ENCODE results near the gene DPP3. TPM values are rescaled to one million over a fixed set of nuclear protein-coding genes. Genes with fewer than 3 reads are reported as not detected.

Gene DPP3
- total RNA-seq, 4 donors from 2014 or later = 17.8 to 33.3 (median 20.2) TPM

DNA sequence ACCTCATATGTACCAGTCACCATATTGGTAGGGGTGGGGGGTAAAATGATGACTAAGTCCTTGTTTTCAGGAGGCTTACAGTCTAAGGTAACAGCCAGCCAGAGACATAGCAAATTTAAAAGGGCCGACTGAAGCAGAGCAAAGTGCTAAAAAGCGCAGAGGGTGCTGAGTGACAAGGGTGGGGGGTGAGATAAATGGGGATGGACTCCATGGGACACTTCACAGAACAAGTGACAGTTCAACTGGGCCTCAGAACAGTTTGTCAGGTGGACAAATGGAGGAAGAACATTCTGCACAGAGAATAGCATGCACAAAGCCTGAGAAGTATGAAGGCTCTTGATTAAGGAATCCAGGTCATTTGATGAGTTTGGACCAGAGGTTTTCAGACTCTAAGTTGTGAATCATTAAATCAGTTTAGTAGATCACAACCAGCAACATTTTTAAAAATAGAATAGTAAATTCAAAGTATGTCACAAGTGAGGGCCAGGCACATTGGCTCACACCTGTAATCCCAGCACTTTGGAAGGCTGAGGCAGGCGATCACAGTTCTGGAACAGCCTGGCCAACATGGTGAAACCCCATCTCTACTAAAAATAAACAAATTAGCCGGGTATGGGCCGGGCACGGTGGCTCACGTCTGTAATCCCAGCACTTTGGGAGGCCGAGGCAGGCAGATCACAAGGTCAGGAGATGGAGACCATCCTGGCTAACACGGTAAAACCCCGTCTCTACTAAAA, 44.2 kb downstream of the DPP3 start:
- no peak for DNase-seq (ENCODE audit: extremely low spot score)
- no peak overlapping the region for H3K4me3 ChIP-seq
- peaks cover 0 to 4% (median 0%) of the 10 kb centered on the region in 4 donors for H3K4me1 ChIP-seq
- no peaks in the 10 kb centered on the region for H3K9me3 ChIP-seq
- no peaks in the 10 kb centered on the region for H3K27me3 ChIP-seq
- H3K27ac ChIP-seq (replicated peaks in 1 of 4) = no peak overlapping the region
- WGBS = 85% methylated on average over 10 of the region's 10 CpGs
- TF ChIP-seq POLR2AphosphoS5 (IDR thresholded peaks at IDR 0.05) (no peak), POLR2A (IDR thresholded peaks at IDR 0.05; ENCODE audit: low read depth) (no peak), EP300 (IDR thresholded peaks at IDR 0.05) (no peak)
- TF ChIP-seq, protein P1, sequence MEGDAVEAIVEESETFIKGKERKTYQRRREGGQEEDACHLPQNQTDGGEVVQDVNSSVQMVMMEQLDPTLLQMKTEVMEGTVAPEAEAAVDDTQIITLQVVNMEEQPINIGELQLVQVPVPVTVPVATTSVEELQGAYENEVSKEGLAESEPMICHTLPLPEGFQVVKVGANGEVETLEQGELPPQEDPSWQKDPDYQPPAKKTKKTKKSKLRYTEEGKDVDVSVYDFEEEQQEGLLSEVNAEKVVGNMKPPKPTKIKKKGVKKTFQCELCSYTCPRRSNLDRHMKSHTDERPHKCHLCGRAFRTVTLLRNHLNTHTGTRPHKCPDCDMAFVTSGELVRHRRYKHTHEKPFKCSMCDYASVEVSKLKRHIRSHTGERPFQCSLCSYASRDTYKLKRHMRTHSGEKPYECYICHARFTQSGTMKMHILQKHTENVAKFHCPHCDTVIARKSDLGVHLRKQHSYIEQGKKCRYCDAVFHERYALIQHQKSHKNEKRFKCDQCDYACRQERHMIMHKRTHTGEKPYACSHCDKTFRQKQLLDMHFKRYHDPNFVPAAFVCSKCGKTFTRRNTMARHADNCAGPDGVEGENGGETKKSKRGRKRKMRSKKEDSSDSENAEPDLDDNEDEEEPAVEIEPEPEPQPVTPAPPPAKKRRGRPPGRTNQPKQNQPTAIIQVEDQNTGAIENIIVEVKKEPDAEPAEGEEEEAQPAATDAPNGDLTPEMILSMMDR (IDR thresholded peaks at IDR 0.05) = no peak
- intact Hi-C loops (cut with DNase I) = no loop called here
- peaks cover 46 to 85% (median 70%) of the 10 kb centered on the region in 4 donors for H3K36me3 ChIP-seq

DNA sequence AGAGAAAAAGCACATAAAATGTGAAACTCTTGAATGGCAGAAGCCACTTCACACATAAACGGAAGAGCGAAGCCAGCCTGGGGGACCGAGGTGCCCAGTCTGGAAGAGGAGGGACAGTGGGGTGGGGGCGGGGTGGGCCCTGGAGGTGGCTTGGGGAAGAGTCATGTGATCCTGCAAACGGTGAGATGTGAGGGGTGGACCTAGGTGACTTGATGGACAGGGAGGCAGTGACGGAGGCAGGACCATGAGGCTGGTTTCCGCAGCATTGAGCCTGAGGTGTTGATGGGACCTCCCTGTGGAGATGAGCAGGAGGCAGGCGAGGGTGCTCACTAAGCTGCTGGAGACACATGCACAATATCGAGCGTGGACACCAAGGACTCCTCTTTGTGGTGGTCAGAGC, 48.8 kb downstream of the DPP3 start:
- 75% methylated on average over 10 of the region's 10 CpGs for WGBS

DNA sequence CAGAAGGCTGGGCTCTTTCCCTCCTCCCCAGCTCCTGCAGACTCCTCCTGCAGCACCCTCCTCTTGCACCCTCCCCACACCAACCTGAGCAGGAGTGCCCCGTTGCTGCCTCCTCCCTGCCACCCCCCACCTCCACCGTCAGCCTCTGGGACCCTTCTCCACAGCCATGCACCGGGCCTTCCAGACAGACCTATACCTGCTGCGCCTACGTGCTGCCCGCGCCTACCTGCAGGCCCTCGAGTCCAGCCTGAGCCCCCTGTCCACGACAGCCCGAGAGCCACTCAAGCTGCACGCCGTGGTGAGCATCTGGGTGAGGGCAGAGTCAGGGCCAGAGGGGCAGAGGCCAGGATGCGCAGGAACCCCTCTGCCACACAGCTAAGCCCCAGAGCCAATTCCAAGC, 49.4 kb downstream of the DPP3 start:
- Histone ChIP-seq H3K27me3 (no peaks in the 10 kb centered on the region), H3K36me3 (peaks cover 9 to 85% (median 52%) of the 10 kb centered on the region in 4 donors), H3K4me1 (no peaks in the 10 kb centered on the region), H3K4me3 (no peak overlapping the region), H3K27ac (replicated peaks in 1 of 4) (no peak overlapping the region), H3K9me3 (no peaks in the 10 kb centered on the region)
- DNase-seq (ENCODE audit: extremely low spot score) = no peak
- intact Hi-C loops (cut with DNase I) = no loop called here
- WGBS = 90% methylated on average over 6 of the region's 13 CpGs
- TF ChIP-seq, protein P1 (IDR thresholded peaks at IDR 0.05) = no peak
- TF ChIP-seq EP300 (IDR thresholded peaks at IDR 0.05) (no peak), POLR2AphosphoS5 (IDR thresholded peaks at IDR 0.05) (no peak), POLR2A (IDR thresholded peaks at IDR 0.05; ENCODE audit: low read depth) (no peak)

More for the DNA sequence above, 48.8 kb downstream of the DPP3 start:
- H3K27me3 ChIP-seq = no peaks in the 10 kb centered on the region
- H3K27ac ChIP-seq (replicated peaks in 1 of 4) = no peak overlapping the region
- H3K9me3 ChIP-seq = no peaks in the 10 kb centered on the region
- peaks cover 11 to 85% (median 56%) of the 10 kb centered on the region in 4 donors for H3K36me3 ChIP-seq
- no peak overlapping the region for H3K4me3 ChIP-seq
- DNase-seq (ENCODE audit: extremely low spot score) = no peak
- intact Hi-C loops (cut with DNase I) = no loop called here
- TF ChIP-seq EP300 (IDR thresholded peaks at IDR 0.05) (no peak), POLR2AphosphoS5 (IDR thresholded peaks at IDR 0.05) (no peak), POLR2A (IDR thresholded peaks at IDR 0.05; ENCODE audit: low read depth) (no peak)
- TF ChIP-seq, protein P1 (IDR thresholded peaks at IDR 0.05) = no peak
- no peaks in the 10 kb centered on the region for H3K4me1 ChIP-seq

DNA sequence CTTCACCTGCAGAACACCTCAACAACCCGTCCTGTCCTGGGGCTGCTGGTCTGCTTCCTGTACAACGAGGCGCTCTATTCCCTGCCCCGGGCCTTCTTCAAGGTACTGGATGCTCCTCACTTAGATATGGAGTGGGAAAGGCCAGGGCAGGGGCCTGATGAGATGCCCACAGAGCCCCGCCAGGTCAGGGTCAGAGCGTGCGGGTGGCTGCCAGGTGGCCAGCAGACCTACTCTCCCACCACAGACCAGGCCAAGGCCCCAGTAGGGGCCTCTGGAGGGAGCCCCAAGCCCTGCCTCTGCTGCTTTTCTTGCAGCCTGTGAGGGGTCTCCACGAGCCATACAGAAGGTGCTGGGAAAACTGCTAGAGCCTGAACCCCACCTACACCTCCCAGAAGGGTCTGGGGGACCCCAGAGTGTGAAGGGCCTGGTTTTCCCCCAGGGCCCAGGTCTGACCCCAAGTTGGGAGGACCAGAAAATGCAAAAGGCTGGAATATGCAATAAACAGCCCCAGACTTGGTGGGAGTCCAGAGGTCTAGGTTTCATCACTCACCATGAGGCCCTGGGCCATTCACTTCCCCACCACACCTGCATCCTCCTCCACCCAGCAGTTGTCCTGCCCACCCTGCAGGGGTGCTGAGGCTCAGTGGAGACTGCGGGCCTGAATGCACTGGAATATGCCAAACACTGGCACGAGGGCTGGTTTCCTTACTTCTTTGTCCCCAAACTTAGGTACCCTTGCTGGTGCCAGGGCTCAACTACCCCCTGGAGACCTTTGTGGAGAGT, 50.9 kb downstream of the DPP3 start:
- H3K4me1 ChIP-seq = no peaks in the 10 kb centered on the region
- DNase-seq (ENCODE audit: extremely low spot score) = no peak
- intact Hi-C loops (cut with DNase I) = no loop called here
- H3K36me3 ChIP-seq = peaks cover 9 to 97% (median 62%) of the 10 kb centered on the region in 4 donors
- WGBS = 93% methylated on average over 9 of the region's 10 CpGs
- no peak overlapping the region for H3K27ac ChIP-seq (replicated peaks in 1 of 4)
- no peak overlapping the region for H3K4me3 ChIP-seq
- no peaks in the 10 kb centered on the region for H3K27me3 ChIP-seq
- TF ChIP-seq, protein P1 (IDR thresholded peaks at IDR 0.05) = no peak
- TF ChIP-seq POLR2AphosphoS5 (IDR thresholded peaks at IDR 0.05) (no peak), EP300 (IDR thresholded peaks at IDR 0.05) (no peak), POLR2A (IDR thresholded peaks at IDR 0.05; ENCODE audit: low read depth) (no peak)
- H3K9me3 ChIP-seq = no peaks in the 10 kb centered on the region

Measured in esophagus muscularis mucosa (tissue), 4 donors.